Measurements from ENCODE around the gene MIB1. TPM values are rescaled to one million over a fixed set of nuclear protein-coding genes. Genes with fewer than 3 reads are reported as not detected.
A peak's percentile ranks its signal among the peaks of the same experiment; 100 is the strongest.

Gene MIB1
- total RNA-seq, 2 donors from 2014 or later: 30.0 to 34.7 TPM

- 86% methylated on average over 3 of the region's 3 CpGs for WGBS
- H3K4me3 ChIP-seq: no peak overlapping the region
- H3K9me3 ChIP-seq: no peaks in the 10 kb centered on the region
- no peak overlapping the region for H3K27ac ChIP-seq
- no peak for TF ChIP-seq CTCF (IDR thresholded peaks at IDR 0.05)
- no peak for TF ChIP-seq POLR2AphosphoS5 (IDR thresholded peaks at IDR 0.05)
- TF ChIP-seq POLR2A (IDR thresholded peaks at IDR 0.05): no peak
- H3K27me3 ChIP-seq (replicated peaks; ENCODE audit: insufficient read depth): no peaks in the 10 kb centered on the region
- no peaks in the 10 kb centered on the region for H3K4me1 ChIP-seq (replicated peaks)
- intact Hi-C loops (cut with DNase I): loop anchor here (5.0 to 10.0 kb wide), 2 partner anchors 92 to 129 kb away; partner anchors contain the start of genes ABHD3 and MIB1
- H3K36me3 ChIP-seq: no peaks in the 10 kb centered on the region
- DNase-seq (ENCODE audit: low spot score): no peak
Observed at GRCh38 chr18:21834299-21834660, 93.7 kb downstream of the MIB1 start.

GRCh38 chr18:21841570-21841969 is 101.0 kb downstream of the MIB1 start:
- no peaks in the 10 kb centered on the region for H3K9me3 ChIP-seq
- H3K4me3 ChIP-seq: no peak overlapping the region
- no peak for TF ChIP-seq POLR2AphosphoS5 (IDR thresholded peaks at IDR 0.05)
- no peak for TF ChIP-seq POLR2A (IDR thresholded peaks at IDR 0.05)
- TF ChIP-seq CTCF (IDR thresholded peaks at IDR 0.05): no peak
- intact Hi-C loops (cut with DNase I): no loop called here
- 95% methylated on average over 1 of the region's 1 CpG for WGBS
- no peak overlapping the region for H3K27ac ChIP-seq
- H3K27me3 ChIP-seq (replicated peaks; ENCODE audit: insufficient read depth): no peaks in the 10 kb centered on the region
- H3K36me3 ChIP-seq: peaks cover 0 to 13% of the 10 kb centered on the region in 2 donors
- no peak for DNase-seq (ENCODE audit: low spot score)
- H3K4me1 ChIP-seq (replicated peaks): no peaks in the 10 kb centered on the region

- Histone ChIP-seq H3K27ac (no peak overlapping the region), H3K9me3 (no peaks in the 10 kb centered on the region), H3K36me3 (peaks cover 0 to 13% of the 10 kb centered on the region in 2 donors), H3K27me3 (replicated peaks; ENCODE audit: insufficient read depth) (no peaks in the 10 kb centered on the region), H3K4me1 (replicated peaks) (no peaks in the 10 kb centered on the region), H3K4me3 (no peak overlapping the region)
- TF ChIP-seq CTCF (IDR thresholded peaks at IDR 0.05) (no peak), POLR2A (IDR thresholded peaks at IDR 0.05) (no peak), POLR2AphosphoS5 (IDR thresholded peaks at IDR 0.05) (no peak)
- 93% methylated on average over 2 of the region's 2 CpGs for WGBS
- no peak for DNase-seq (ENCODE audit: low spot score)
- intact Hi-C loops (cut with DNase I): no loop called here
Observed at GRCh38 chr18:21843341-21843740, 102.7 kb downstream of the MIB1 start.

GRCh38 chr18:21851327-21851961 is 110.9 kb downstream of the MIB1 start:
- no peaks in the 10 kb centered on the region for H3K4me1 ChIP-seq (replicated peaks)
- no peaks in the 10 kb centered on the region for H3K27me3 ChIP-seq (replicated peaks; ENCODE audit: insufficient read depth)
- peak in 3 of 4 experiments; percentile 22 to 31 (median 25) for TF ChIP-seq CTCF (IDR thresholded peaks at IDR 0.05)
- TF ChIP-seq POLR2AphosphoS5 (IDR thresholded peaks at IDR 0.05): no peak
- H3K9me3 ChIP-seq: no peaks in the 10 kb centered on the region
- no peaks in the 10 kb centered on the region for H3K36me3 ChIP-seq
- no peak for DNase-seq (ENCODE audit: low spot score)
- no peak overlapping the region for H3K4me3 ChIP-seq
- intact Hi-C loops (cut with DNase I): loop anchor here (5.0 to 10.0 kb wide), 2 partner anchors 34 to 237 kb away; partner anchors contain the start of gene SNRPD1
- H3K27ac ChIP-seq: no peak overlapping the region
- 75% methylated on average over 5 of the region's 5 CpGs for WGBS

- H3K36me3 ChIP-seq: no peaks in the 10 kb centered on the region
- no peak overlapping the region for H3K4me3 ChIP-seq
- no peaks in the 10 kb centered on the region for H3K27me3 ChIP-seq (replicated peaks; ENCODE audit: insufficient read depth)
- no peaks in the 10 kb centered on the region for H3K9me3 ChIP-seq
- DNase-seq (ENCODE audit: low spot score): no peak
- intact Hi-C loops (cut with DNase I): loop anchor here (5.0 to 10.0 kb wide), 2 partner anchors 36 to 238 kb away; partner anchors contain the start of gene SNRPD1
- WGBS: 63% methylated on average over 3 of the region's 3 CpGs
- no peak overlapping the region for H3K27ac ChIP-seq
- TF ChIP-seq POLR2AphosphoS5 (IDR thresholded peaks at IDR 0.05): no peak
- TF ChIP-seq POLR2A (IDR thresholded peaks at IDR 0.05): no peak
- no peak for TF ChIP-seq CTCF (IDR thresholded peaks at IDR 0.05)
- no peaks in the 10 kb centered on the region for H3K4me1 ChIP-seq (replicated peaks)
Observed at GRCh38 chr18:21853016-21853415, 112.4 kb downstream of the MIB1 start.
